Cardiac fibroblast (primary cell): ENCODE results near the gene NIF3L1.

ENCODE experiments used
- DNase-seq, 2 donors: peaks; one replicate each; pipeline versions ENCODE4 v3.0.0 to v3.0.0-alpha.2; 2010; ENCODE audit warnings: low read depth in 2 of 2
- H3K4me3 ChIP-seq, 2 donors: replicated peaks in 1 of 2; 1 replicate in 1 of 2; 2 replicates in 1 of 2; pipeline ENCODE4 v1.5.1; 2011; ENCODE audit warnings: low read depth in 2 of 2, low read length in 2 of 2, mild to moderate bottlenecking in 2 of 2, moderate library complexity in 1 of 2
- TF ChIP-seq, protein P1 (sequence below): IDR thresholded peaks from one replicate; pipeline ENCODE4 v1.5.1; 2011; ENCODE audit warnings: low read depth, mild to moderate bottlenecking, low read length, inconsistent platforms

NIF3L1 gene, protein sequence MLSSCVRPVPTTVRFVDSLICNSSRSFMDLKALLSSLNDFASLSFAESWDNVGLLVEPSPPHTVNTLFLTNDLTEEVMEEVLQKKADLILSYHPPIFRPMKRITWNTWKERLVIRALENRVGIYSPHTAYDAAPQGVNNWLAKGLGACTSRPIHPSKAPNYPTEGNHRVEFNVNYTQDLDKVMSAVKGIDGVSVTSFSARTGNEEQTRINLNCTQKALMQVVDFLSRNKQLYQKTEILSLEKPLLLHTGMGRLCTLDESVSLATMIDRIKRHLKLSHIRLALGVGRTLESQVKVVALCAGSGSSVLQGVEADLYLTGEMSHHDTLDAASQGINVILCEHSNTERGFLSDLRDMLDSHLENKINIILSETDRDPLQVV

DNA sequence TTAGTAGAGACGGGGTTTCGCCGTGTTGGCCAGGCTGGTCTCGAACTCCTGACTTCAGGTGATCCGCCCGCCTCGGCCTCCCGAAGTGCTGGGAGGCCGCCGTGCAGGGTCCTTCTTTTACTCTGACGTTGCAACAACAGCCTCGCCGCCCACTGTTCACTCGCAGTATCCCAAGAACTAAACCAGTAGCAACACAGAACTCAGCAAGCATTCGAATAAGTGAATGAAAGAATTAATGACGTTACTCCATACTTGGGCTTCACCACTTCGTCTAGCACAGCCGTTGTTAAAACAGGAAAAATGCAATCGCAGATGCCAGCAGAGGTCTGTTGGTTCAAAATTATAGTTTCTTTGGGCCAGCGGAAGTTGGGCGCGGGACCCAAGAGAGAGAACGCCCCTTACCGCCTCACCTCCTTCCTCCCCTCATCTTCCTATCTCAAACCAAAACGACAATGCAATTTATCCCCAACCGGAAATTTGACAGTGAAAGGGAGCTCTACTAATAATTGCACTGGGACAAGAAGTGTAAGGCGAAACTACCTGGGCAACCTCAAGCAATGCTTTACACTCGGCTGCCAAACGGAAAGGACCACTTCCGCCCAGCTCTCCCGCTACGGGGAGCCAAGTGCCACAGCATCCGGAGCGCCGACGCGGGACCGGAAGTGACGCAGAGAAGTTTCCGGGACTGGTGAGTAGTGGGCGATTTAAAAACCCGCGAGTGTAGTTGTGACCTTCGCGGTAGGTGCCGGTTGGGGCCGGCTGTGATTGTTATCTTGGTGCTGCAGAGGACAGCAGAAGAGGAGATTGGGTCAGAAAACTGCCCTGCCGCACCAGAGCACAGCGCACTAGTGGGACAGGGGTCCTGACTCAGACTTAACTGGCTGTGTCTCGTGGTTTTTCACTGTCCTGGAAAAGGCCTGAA is at the start of gene NIF3L1, which contains the start of gene PPIL3:
NIF3L1 (plus strand) TSS at position 668 of the 922 bp plus-strand sequence. CDS start 2,573 bp downstream, outside the sequence.
PPIL3 (minus strand) TSS at position 374 of the 922 bp plus-strand sequence. CDS start 1,462 bp downstream, outside the sequence.
- TF ChIP-seq, protein P1, sequence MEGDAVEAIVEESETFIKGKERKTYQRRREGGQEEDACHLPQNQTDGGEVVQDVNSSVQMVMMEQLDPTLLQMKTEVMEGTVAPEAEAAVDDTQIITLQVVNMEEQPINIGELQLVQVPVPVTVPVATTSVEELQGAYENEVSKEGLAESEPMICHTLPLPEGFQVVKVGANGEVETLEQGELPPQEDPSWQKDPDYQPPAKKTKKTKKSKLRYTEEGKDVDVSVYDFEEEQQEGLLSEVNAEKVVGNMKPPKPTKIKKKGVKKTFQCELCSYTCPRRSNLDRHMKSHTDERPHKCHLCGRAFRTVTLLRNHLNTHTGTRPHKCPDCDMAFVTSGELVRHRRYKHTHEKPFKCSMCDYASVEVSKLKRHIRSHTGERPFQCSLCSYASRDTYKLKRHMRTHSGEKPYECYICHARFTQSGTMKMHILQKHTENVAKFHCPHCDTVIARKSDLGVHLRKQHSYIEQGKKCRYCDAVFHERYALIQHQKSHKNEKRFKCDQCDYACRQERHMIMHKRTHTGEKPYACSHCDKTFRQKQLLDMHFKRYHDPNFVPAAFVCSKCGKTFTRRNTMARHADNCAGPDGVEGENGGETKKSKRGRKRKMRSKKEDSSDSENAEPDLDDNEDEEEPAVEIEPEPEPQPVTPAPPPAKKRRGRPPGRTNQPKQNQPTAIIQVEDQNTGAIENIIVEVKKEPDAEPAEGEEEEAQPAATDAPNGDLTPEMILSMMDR, result no peak

DNA sequence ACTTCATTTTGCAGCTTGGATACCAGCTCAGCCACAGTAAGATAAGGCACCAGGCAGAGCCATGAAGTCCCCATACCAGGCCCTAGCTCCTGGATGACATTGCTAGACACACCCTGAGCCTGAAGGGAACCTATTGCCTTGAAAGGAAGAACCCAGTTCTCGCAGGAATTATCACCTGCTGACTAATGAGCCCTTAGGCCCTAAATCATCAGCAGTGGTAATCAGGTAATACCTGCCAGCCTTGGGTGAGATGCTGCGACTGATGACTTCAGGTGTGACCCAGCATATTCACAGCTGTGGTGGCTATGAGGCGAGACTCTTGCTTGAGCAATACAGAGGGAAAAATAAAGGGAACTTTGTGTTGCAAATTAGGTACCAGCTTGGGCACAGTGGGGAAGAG is 49.7 kb upstream of the NIF3L1 start:
- no peak for DNase-seq
- TF ChIP-seq, protein P1, result no peak
- H3K4me3 ChIP-seq, result no peak overlapping the region

More for the DNA sequence above, at the start of gene NIF3L1, which contains the start of gene PPIL3:
- H3K4me3 ChIP-seq, result peak within 1 kb of the TSS; percentile 85 to 97
- peak; percentile 98 to 99 for DNase-seq

DNA sequence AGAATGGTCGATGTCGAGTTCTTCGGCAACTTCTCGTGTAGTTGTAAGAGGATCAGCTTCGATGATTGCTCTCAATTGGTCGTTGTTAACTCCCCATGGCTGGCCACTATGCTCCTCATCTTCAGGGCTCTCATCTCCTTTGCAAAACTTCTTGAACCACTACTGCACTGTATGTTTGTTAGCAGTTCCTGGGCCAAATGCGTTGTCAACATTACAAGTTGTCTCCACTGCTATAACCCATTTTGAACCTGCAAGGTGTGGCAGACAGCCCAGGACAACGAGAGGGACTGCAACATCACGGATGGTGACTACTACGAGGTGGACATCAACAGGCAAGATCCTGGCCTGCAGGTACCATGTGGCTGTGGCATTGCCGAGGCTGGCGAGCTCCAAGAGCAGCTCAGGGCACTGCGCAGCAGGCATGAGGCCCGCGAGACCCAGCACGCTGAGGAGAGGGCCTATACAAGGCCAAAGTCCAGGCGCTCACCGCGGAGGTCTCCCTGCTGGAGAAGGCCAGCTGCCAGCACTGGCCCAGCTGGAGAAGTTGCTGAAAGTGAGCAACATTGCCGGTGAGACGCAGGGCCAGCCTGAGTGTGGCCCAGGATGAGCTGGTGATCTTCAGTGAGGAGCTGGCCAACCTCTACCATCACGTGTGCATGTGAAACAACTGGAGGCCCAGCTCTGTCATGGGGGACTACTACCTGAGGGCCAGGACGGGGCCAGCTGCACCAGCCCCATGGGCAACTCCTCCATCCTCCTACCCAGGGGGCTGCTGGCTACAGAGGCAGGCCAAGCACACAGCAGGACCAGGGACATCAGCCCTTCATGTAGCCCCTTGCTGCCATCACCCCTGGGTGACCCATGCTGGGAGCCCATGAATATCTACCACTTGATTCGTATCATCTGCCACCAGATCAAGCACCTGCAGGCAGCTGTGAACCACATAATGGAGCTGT is 44.9 kb upstream of the NIF3L1 start:
- H3K4me3 ChIP-seq, result no peak overlapping the region
- TF ChIP-seq, protein P1, result no peak
- no peak for DNase-seq

DNA sequence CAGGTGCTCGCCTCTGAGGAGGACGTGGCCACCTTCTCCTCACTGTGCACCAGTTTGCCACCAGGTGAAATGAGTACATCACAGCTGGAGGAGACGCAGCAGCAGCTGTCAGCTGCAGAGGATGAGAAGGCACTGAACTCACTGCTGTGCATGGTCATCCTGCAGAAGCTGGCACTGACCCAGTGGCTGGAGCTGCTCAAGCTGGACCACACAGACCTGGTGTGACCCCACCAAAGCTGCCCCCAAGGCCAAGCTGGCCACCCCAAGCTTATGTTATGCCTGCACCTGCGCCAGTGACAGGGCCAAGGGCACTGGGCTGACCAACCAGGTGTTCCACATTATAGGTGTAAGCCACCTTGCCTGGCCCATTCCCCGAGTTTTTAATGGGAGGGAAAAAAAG is 44.0 kb upstream of the NIF3L1 start:
- TF ChIP-seq, protein P1, result no peak

DNA sequence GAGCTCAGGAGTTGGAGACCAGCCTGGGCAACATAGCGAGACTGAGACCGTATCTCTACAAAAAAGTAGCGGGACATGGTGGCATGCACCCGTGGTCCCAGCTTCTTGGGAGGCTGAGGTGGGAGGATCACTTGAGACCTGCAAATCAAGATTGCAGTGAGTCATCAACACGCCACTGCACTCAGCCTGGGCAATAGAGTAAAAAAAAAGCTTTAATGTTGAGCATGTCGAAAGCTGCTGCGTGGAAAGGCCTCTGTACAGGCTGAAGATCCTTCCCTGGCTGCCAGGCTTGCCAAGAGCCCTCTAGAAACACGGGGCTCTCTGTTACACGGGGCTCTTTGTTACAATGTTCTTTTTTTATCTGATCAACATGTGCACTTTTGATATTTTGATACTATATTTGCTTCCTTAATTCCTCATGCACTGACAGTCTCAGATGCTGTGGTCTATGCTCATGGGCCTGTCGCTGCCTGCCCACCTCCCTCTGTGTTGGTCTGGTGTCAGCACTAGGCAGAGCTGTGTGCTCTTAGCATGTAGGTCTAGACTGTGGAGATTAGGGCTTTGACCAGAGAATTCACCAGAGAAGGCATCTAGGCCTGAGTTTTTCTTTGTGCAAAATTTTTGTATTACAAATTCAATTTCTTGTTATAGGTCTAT is 43.4 kb upstream of the NIF3L1 start:
- TF ChIP-seq, protein P1, result no peak
- H3K4me3 ChIP-seq, result no peak overlapping the region
- DNase-seq, result no peak

More for the DNA sequence above, 44.0 kb upstream of the NIF3L1 start:
- no peak overlapping the region for H3K4me3 ChIP-seq
- no peak for DNase-seq
